ENCODE measurements around the gene CRELD1.

Gene CRELD1

DNA sequence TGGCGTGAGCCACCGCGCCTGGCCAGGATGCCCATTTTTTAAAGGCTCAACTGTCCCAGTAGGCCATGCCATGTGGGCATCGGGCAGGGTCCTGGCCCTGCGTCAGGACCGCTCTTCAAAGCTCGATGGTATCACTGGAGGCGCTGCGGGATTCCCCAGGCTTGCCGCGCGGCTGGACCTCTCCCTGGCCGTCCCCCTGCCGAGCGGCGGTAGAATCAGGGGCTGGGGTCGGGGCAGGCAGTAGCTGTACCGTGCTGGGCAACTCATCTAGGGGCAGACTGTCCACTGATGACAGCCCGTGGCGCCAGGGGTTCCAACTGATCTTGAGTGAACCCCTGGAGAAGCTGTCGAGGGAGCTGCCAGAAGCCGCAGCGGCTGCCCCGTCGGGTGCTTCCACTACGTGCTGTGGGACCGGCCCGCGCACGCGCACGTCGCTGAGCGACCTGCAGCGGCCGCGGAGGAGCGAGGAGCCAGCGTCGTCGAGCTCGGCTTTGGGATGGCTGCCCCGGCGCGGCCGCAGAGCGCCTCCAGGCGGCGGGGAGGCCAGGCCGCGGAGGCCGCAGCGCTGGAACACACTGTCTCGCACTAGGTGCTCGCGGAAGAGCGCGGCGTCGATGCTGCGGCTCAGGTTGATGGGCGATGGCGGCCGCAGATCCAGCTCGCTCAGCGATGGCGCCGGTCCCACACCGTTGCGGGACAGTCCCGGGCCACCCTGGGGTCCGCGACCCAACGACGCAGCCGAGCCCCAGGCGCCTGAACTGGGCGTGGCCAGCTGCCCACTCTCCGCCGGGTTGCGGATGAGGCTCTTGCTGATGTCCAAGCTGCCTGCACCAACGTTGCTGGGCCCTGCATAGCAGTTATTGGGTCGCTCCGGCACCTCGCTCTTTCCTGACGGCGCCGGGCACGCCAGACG is 12.7 kb downstream of the CRELD1 start:
- H3K27me3 ChIP-seq (ENCODE audit: insufficient read depth, low read depth): no peaks in the 10 kb centered on the region
- H3K4me3 ChIP-seq (IDR thresholded peaks at IDR 0.05; ENCODE audit: insufficient read depth, low read depth, low read length): no peak overlapping the region
- no peak overlapping the region for H3K4me2 ChIP-seq
- no peak overlapping the region for H2AFZ ChIP-seq (ENCODE audit: low read depth)
- no peaks in the 10 kb centered on the region for H4K20me1 ChIP-seq (ENCODE audit: insufficient read depth)
- no peaks in the 10 kb centered on the region for H3K36me3 ChIP-seq (ENCODE audit: insufficient read depth)
- no peak overlapping the region for H3K27ac ChIP-seq
- no peak overlapping the region for H3K9ac ChIP-seq
- peaks cover 2% of the 10 kb centered on the region for H3K4me1 ChIP-seq (ENCODE audit: low read depth, poor library complexity, severe bottlenecking)
- TF ChIP-seq, protein P1, sequence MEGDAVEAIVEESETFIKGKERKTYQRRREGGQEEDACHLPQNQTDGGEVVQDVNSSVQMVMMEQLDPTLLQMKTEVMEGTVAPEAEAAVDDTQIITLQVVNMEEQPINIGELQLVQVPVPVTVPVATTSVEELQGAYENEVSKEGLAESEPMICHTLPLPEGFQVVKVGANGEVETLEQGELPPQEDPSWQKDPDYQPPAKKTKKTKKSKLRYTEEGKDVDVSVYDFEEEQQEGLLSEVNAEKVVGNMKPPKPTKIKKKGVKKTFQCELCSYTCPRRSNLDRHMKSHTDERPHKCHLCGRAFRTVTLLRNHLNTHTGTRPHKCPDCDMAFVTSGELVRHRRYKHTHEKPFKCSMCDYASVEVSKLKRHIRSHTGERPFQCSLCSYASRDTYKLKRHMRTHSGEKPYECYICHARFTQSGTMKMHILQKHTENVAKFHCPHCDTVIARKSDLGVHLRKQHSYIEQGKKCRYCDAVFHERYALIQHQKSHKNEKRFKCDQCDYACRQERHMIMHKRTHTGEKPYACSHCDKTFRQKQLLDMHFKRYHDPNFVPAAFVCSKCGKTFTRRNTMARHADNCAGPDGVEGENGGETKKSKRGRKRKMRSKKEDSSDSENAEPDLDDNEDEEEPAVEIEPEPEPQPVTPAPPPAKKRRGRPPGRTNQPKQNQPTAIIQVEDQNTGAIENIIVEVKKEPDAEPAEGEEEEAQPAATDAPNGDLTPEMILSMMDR (conservative IDR thresholded peaks at IDR 0.05; ENCODE audit: low read depth, low read length): no peak
- H3K79me2 ChIP-seq (ENCODE audit: insufficient read depth, low read depth): no peaks in the 10 kb centered on the region

GRCh38 chr3:9947025-9947995 is 13.7 kb downstream of the CRELD1 start:
- no peaks in the 10 kb centered on the region for H3K27me3 ChIP-seq (ENCODE audit: insufficient read depth, low read depth)
- H2AFZ ChIP-seq (ENCODE audit: low read depth): no peak overlapping the region
- TF ChIP-seq, protein P1 (conservative IDR thresholded peaks at IDR 0.05; ENCODE audit: low read depth, low read length): no peak
- H3K27ac ChIP-seq: no peak overlapping the region
- H3K4me1 ChIP-seq (ENCODE audit: low read depth, poor library complexity, severe bottlenecking): peaks cover 5% of the 10 kb centered on the region
- no peak overlapping the region for H3K4me3 ChIP-seq (IDR thresholded peaks at IDR 0.05; ENCODE audit: insufficient read depth, low read depth, low read length)
- no peak overlapping the region for H3K4me2 ChIP-seq
- no peaks in the 10 kb centered on the region for H4K20me1 ChIP-seq (ENCODE audit: insufficient read depth)
- no peak overlapping the region for H3K9ac ChIP-seq
- H3K79me2 ChIP-seq (ENCODE audit: insufficient read depth, low read depth): no peaks in the 10 kb centered on the region
- H3K36me3 ChIP-seq (ENCODE audit: insufficient read depth): no peaks in the 10 kb centered on the region

DNA sequence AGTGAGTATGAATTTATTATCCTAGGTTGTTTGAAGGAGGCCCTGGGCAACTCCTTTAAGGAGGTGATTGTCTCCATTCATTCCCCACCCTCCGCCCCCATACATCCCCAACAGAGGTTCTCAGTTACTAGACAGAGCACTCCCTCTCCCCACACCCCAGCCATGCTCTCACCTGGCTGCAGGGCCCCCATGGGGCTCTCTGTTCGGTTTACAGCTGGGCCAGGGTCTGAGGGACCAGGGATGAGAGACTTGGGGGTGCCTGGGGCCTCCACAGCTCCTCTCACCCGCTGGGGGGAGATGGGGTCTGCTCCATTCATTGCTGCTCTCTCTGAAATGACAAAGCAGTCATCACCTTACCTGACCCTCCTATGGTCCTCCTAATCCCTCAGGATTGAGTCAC is 15.0 kb downstream of the CRELD1 start:
- Histone ChIP-seq H3K36me3 (ENCODE audit: insufficient read depth) (no peaks in the 10 kb centered on the region), H3K27me3 (ENCODE audit: insufficient read depth, low read depth) (no peaks in the 10 kb centered on the region), H3K4me1 (ENCODE audit: low read depth, poor library complexity, severe bottlenecking) (peaks cover 5% of the 10 kb centered on the region), H4K20me1 (ENCODE audit: insufficient read depth) (no peaks in the 10 kb centered on the region), H3K9ac (no peak overlapping the region), H3K4me2 (no peak overlapping the region), H2AFZ (ENCODE audit: low read depth) (no peak overlapping the region), H3K27ac (no peak overlapping the region), H3K79me2 (ENCODE audit: insufficient read depth, low read depth) (no peaks in the 10 kb centered on the region), H3K4me3 (IDR thresholded peaks at IDR 0.05; ENCODE audit: insufficient read depth, low read depth, low read length) (no peak overlapping the region)
- TF ChIP-seq, protein P1 (conservative IDR thresholded peaks at IDR 0.05; ENCODE audit: low read depth, low read length): no peak

- peaks cover 5% of the 10 kb centered on the region for H3K4me1 ChIP-seq (ENCODE audit: low read depth, poor library complexity, severe bottlenecking)
- H3K36me3 ChIP-seq (ENCODE audit: insufficient read depth): no peaks in the 10 kb centered on the region
- H2AFZ ChIP-seq (ENCODE audit: low read depth): no peak overlapping the region
- no peak overlapping the region for H3K4me2 ChIP-seq
- TF ChIP-seq, protein P1 (conservative IDR thresholded peaks at IDR 0.05; ENCODE audit: low read depth, low read length): no peak
- no peaks in the 10 kb centered on the region for H4K20me1 ChIP-seq (ENCODE audit: insufficient read depth)
- H3K9ac ChIP-seq: no peak overlapping the region
- H3K79me2 ChIP-seq (ENCODE audit: insufficient read depth, low read depth): no peaks in the 10 kb centered on the region
- no peaks in the 10 kb centered on the region for H3K27me3 ChIP-seq (ENCODE audit: insufficient read depth, low read depth)
- no peak overlapping the region for H3K27ac ChIP-seq
- no peak overlapping the region for H3K4me3 ChIP-seq (IDR thresholded peaks at IDR 0.05; ENCODE audit: insufficient read depth, low read depth, low read length)
These were observed 15.5 kb downstream of the CRELD1 start for GRCh38 chr3:9949115-9949514.
